Adrenal gland (tissue), 12 donors: ENCODE data around the gene RTTN. TPM values are rescaled to one million over a fixed set of nuclear protein-coding genes. Genes with fewer than 3 reads are reported as not detected.

Experiments
- DNase-seq, 7 donors: peaks; one replicate each; pipeline ENCODE4 v3.0.0-alpha.2; 2019 to 2020
- H3K27ac ChIP-seq, 5 donors: fragments of 200-600 bp; sonication (generic) in 4 of 5; 1 replicate in 3 of 5; 2 replicates in 2 of 5; pipeline versions ENCODE4 v1.5.1 to v1.8.0; 2016 to 2020; ENCODE audit warnings: mild to moderate bottlenecking in 1 of 5
- H3K27me3 ChIP-seq: fragments of 200-600 bp; 2 replicates; pipeline ENCODE4 v1.8.0; 2021
- H3K36me3 ChIP-seq, 2 donors: fragments of 200-600 bp; replicated peaks in 1 of 2; 1 replicate in 1 of 2; 2 replicates in 1 of 2; pipeline versions ENCODE4 v1.5.1 to v1.8.0; 2018 to 2022
- H3K4me1 ChIP-seq, 2 donors: fragments of 200-600 bp; replicated peaks in 1 of 2; 1 replicate in 1 of 2; 2 replicates in 1 of 2; pipeline versions ENCODE4 v1.5.1 to v1.8.0; 2018 to 2021
- H3K4me3 ChIP-seq, 4 donors: fragments of 200-600 bp; sonication (generic) in 3 of 4; one replicate each; pipeline ENCODE4 v1.5.1; 2016 to 2018
- H3K9me3 ChIP-seq, 3 donors: fragments of 200-600 bp; sonication (generic) in 1 of 3; replicated peaks in 1 of 3; 1 replicate in 2 of 3; 2 replicates in 1 of 3; pipeline versions ENCODE4 v1.5.1 to v1.8.0; 2016 to 2021
- POLR2A ChIP-seq, 2 donors: fragments of 450-650 bp; IDR thresholded peaks; one replicate each; pipeline ENCODE4 v1.6.1; 2017; ENCODE audit warnings: antibody characterized with exemption in 2 of 2, mild to moderate bottlenecking in 2 of 2, moderate library complexity in 1 of 2
- WGBS, 4 donors: extraction: QIAGEN DNeasy Blood & Tissue Kit in 2 of 4; methylation state at CpG; one replicate each; pipeline versions ENCODE4 v1.1.5 to v1.1.7; 2013 to 2017; 5-methylcytosine and 5-hydroxymethylcytosine counted together
- intact Hi-C, 2 donors: fragments of 100-400 bp; cut with DNase I; formaldehyde crosslinking; loops; one replicate each; pipeline versions ENCODE4 v1.14.1 to v1.15.0; 2022 to 2023
- polyA plus RNA-seq, 3 donors: library from polyadenylated mRNA; stranded (reverse); fragments of 200-250 nt in 2 of 3; fragments of 350-450 nt in 1 of 3; fragmentation: Illumina TruSeq in 1 of 3; extraction: RNeasy Lipid Tissue Mini Kit (QIAGEN cat#74804) in 1 of 3; gene quantifications; one replicate each; pipeline ENCODE4 v1.2.3, GENCODE V29; 2013 to 2014
- total RNA-seq, 9 donors: library from RNA; depleted of rRNA in 4 of 9; stranded (reverse); fragments of >200 nt in 4 of 9; fragments of 120-200 nt in 1 of 9; fragmentation: NEBNext Ultra II Directional in 1 of 9; extraction: Animal tissue kit (Norgen Biotek cat#: 25700) in 1 of 9; gene quantifications; one replicate each; pipeline versions ENCODE4 v1.1.0 to v1.2.4, GENCODE V29; 2013 to 2023
- TF ChIP-seq, protein P1 (sequence below), 6 experiments: fragments of 450-650 bp in 4 of 6; fragments of 200-600 bp in 2 of 6; sonication (generic) in 1 of 6; IDR thresholded peaks; 1 replicate in 5 of 6; 2 replicates in 1 of 6; pipeline versions ENCODE4 v1.5.1 to v1.8.0; 2016 to 2021; ENCODE audit warnings: antibody characterized with exemption in 6 of 6, mild to moderate bottlenecking in 2 of 6, moderate library complexity in 1 of 6
- donor health status: healthy with polysubstance abuse.
- donor health status: Bipolar disorder and iron deficiency.
- donor health status: DM: yes; HTN: yes; CAD: no.
- donor health status: DM: no; HTN: no; CAD: no.
- donor health status: DM: no; HTN: no; CAD: no.
- donor health status: DM: yes; HTN: yes; CAD: no.

The RTTN gene
- total and polyA plus RNA-seq, 12 donors: 4.0 to 22.5 (median 7.5) TPM

DNA sequence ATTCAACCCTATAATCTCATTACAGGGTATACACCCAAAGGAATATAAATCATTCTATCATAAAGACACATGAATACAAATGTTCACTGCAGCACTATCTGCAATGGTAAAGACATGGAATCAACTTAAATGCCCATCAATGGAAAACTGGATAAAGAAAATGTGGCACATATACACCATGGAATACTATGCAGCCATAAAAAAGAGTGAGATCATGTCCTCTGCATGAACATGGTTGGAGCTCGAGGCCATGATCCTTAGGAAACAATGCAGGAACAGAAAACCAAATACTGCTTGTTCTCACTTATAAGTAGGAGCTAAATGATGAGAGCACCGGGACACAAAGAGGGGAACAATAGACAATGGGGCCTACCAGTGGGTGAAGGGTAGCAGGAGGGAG lies 169.3 kb downstream of the RTTN start:
- intact Hi-C loops: no loop called here
- TF ChIP-seq, protein P1, sequence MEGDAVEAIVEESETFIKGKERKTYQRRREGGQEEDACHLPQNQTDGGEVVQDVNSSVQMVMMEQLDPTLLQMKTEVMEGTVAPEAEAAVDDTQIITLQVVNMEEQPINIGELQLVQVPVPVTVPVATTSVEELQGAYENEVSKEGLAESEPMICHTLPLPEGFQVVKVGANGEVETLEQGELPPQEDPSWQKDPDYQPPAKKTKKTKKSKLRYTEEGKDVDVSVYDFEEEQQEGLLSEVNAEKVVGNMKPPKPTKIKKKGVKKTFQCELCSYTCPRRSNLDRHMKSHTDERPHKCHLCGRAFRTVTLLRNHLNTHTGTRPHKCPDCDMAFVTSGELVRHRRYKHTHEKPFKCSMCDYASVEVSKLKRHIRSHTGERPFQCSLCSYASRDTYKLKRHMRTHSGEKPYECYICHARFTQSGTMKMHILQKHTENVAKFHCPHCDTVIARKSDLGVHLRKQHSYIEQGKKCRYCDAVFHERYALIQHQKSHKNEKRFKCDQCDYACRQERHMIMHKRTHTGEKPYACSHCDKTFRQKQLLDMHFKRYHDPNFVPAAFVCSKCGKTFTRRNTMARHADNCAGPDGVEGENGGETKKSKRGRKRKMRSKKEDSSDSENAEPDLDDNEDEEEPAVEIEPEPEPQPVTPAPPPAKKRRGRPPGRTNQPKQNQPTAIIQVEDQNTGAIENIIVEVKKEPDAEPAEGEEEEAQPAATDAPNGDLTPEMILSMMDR (IDR thresholded peaks at IDR 0.05): no peak
- no peak for TF ChIP-seq POLR2A (IDR thresholded peaks at IDR 0.05)
- H3K4me1 ChIP-seq: no peaks in the 10 kb centered on the region

DNA sequence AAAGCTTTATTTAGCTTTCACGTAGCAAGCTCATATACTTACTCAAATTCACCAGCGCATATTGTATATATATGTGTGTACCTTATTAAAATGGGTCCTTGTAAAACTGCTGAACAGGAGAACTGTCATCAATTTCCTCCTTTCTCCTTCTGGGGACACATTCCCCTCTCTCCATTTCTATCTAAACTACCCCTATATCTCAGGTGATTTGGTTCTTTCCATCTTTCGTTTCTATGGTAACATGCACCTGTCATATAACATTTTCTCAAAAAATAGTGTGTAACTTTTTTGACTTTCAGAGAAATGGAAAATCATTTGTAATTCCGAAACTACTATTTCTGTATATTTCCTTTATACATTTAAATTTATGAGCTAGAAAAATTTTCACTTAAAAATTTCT lies 174.3 kb downstream of the RTTN start:
- no peak overlapping the region for H3K4me3 ChIP-seq
- WGBS, 4 donors: 96 to 98% (median 96%) methylated on average over 4 of the region's 4 CpGs
- no peak overlapping the region for H3K27ac ChIP-seq
- H3K9me3 ChIP-seq: no peaks in the 10 kb centered on the region
- no peaks in the 10 kb centered on the region for H3K36me3 ChIP-seq
- intact Hi-C loops: no loop called here
- no peaks in the 10 kb centered on the region for H3K27me3 ChIP-seq
- TF ChIP-seq, protein P1 (IDR thresholded peaks at IDR 0.05): no peak
- no peak for TF ChIP-seq POLR2A (IDR thresholded peaks at IDR 0.05)
- DNase-seq: no peak
- H3K4me1 ChIP-seq: no peaks in the 10 kb centered on the region

More for the DNA sequence above, 169.3 kb downstream of the RTTN start:
- WGBS, 4 donors: 96 to 100% (median 98%) methylated on average over 2 of the region's 2 CpGs
- Histone ChIP-seq H3K27ac (no peak overlapping the region), H3K4me3 (no peak overlapping the region), H3K27me3 (no peaks in the 10 kb centered on the region), H3K9me3 (no peaks in the 10 kb centered on the region), H3K36me3 (no peaks in the 10 kb centered on the region)
- DNase-seq: no peak

- H3K36me3 ChIP-seq: no peaks in the 10 kb centered on the region
- DNase-seq: no peak
- intact Hi-C loops: no loop called here
- no peaks in the 10 kb centered on the region for H3K4me1 ChIP-seq
- H3K9me3 ChIP-seq: no peaks in the 10 kb centered on the region
- H3K27ac ChIP-seq: no peak overlapping the region
- no peak overlapping the region for H3K4me3 ChIP-seq
- no peaks in the 10 kb centered on the region for H3K27me3 ChIP-seq
- 79 to 91% (median 86%) methylated on average over 1 of the region's 1 CpG for WGBS, 4 donors
- no peak for TF ChIP-seq POLR2A (IDR thresholded peaks at IDR 0.05)
- TF ChIP-seq, protein P1 (IDR thresholded peaks at IDR 0.05): no peak
Observed at GRCh38 chr18:70030728-70031127, 174.8 kb downstream of the RTTN start.

- no peaks in the 10 kb centered on the region for H3K36me3 ChIP-seq
- H3K27me3 ChIP-seq: no peaks in the 10 kb centered on the region
- no peaks in the 10 kb centered on the region for H3K9me3 ChIP-seq
- TF ChIP-seq POLR2A (IDR thresholded peaks at IDR 0.05): no peak
- TF ChIP-seq, protein P1 (IDR thresholded peaks at IDR 0.05): no peak
- H3K27ac ChIP-seq: no peak overlapping the region
- WGBS, 4 donors: 88 to 100% (median 96%) methylated on average over 1 of the region's 1 CpG
- H3K4me1 ChIP-seq: no peaks in the 10 kb centered on the region
- intact Hi-C loops: no loop called here
- no peak overlapping the region for H3K4me3 ChIP-seq
- no peak for DNase-seq
Observed at GRCh38 chr18:70029163-70029562, 176.3 kb downstream of the RTTN start.
